SK-N-SH (cell line): ENCODE data around the gene HPCAL4. TPM values are rescaled to one million over a fixed set of nuclear protein-coding genes. Genes with fewer than 3 reads are reported as not detected.

Source experiments
- CTCF ChIA-PET: fragments of 300-600, 350-600 bp; formaldehyde crosslinking; extraction: SDS; loops from one replicate; lab custom pipeline; 2021; lab: Yijun Ruan, JAX
- POLR2A ChIA-PET: fragments of 350-600 bp; sonication (Branson Sonifier 250); formaldehyde crosslinking; extraction: SDS; loops from one replicate; lab custom pipeline; 2020; ENCODE audit warnings: antibody characterized with exemption, inconsistent platforms; lab: Yijun Ruan, JAX
- DNase-seq: peaks from one replicate; pipeline ENCODE4 v3.0.0; 2012
- H2AFZ ChIP-seq: fragments of 200-600 bp; sonication (generic); 2 replicates; pipeline ENCODE4 v1.8.1; 2016; ENCODE audit warnings: antibody characterized with exemption, mild to moderate bottlenecking, low read depth
- H3F3A ChIP-seq: fragments of 200-600 bp; sonication (generic); replicated peaks from 2 replicates; pipeline ENCODE3; 2016; ENCODE audit warnings: antibody characterized with exemption, mild to moderate bottlenecking; ENCODE audit not compliant: insufficient read depth
- H3K27ac ChIP-seq, 2 experiments: fragments of 200-500 bp in 1 of 2; fragments of 200-600 bp in 1 of 2; sonication (Bioruptor generic) in 1 of 2; sonication (generic), shearing (Covaris generic) in 1 of 2; 2 replicates each; pipeline versions ENCODE4 v1.5.1 to v1.6.1; 2014 to 2016; ENCODE audit warnings: low read depth in 2 of 2, inconsistent platforms in 1 of 2, low read length in 1 of 2, mild to moderate bottlenecking in 1 of 2, mixed read lengths in 1 of 2
- H3K27me3 ChIP-seq: fragments of 200-600 bp; sonication (generic), shearing (Covaris generic); 2 replicates; pipeline ENCODE4 v1.6.1; 2016; ENCODE audit warnings: mixed run types; ENCODE audit not compliant: insufficient read depth
- H3K36me3 ChIP-seq, 2 experiments: fragments of 200-500 bp in 1 of 2; fragments of 200-600 bp in 1 of 2; sonication (Bioruptor generic) in 1 of 2; sonication (generic) in 1 of 2; replicated peaks in 1 of 2; 2 replicates each; pipeline versions ENCODE3 to v1.5.1; 2014 to 2016; ENCODE audit warnings: low read length in 1 of 2, mild to moderate bottlenecking in 1 of 2; ENCODE audit not compliant: insufficient read depth in 2 of 2, control insufficient read depth in 1 of 2
- H3K4me1 ChIP-seq, 2 experiments: fragments of 200-500 bp in 1 of 2; fragments of 200-600 bp in 1 of 2; sonication (Bioruptor generic) in 1 of 2; sonication (generic), shearing (Covaris generic) in 1 of 2; 2 replicates each; pipeline versions ENCODE4 v1.5.1 to v1.6.1; 2014 to 2016; ENCODE audit warnings: low read depth in 1 of 2, low read length in 1 of 2, mixed run types in 1 of 2; ENCODE audit not compliant: insufficient read depth in 2 of 2, control insufficient read depth in 1 of 2
- H3K4me2 ChIP-seq: fragments of 200-600 bp; sonication (generic), shearing (Covaris generic); 2 replicates; pipeline ENCODE4 v1.6.1; 2017; ENCODE audit warnings: mixed run types
- H3K4me3 ChIP-seq, 2 experiments: fragments of 200-500 bp in 1 of 2; fragments of 200-600 bp in 1 of 2; sonication (Bioruptor generic) in 1 of 2; sonication (generic), shearing (Covaris generic) in 1 of 2; 2 replicates each; pipeline versions ENCODE4 v1.5.1 to v1.8.1; 2014 to 2016; ENCODE audit warnings: low read depth in 2 of 2, inconsistent platforms in 1 of 2, low read length in 1 of 2, mild to moderate bottlenecking in 1 of 2, mixed read lengths in 1 of 2, moderate library complexity in 1 of 2
- H3K79me2 ChIP-seq: fragments of 200-600 bp; sonication (generic); 2 replicates; pipeline ENCODE4 v1.8.1; 2017; ENCODE audit warnings: mild to moderate bottlenecking; ENCODE audit not compliant: insufficient read depth
- H3K9ac ChIP-seq: fragments of 200-600 bp; sonication (generic); 2 replicates; pipeline ENCODE4 v1.6.1; 2017; ENCODE audit warnings: mixed run types
- H3K9me2 ChIP-seq: fragments of 200-600 bp; sonication (generic); 2 replicates; pipeline ENCODE4 v1.6.1; 2017; ENCODE audit warnings: mixed run types
- H3K9me3 ChIP-seq: fragments of 200-600 bp; sonication (generic); 2 replicates; pipeline ENCODE4 v1.6.1; 2017; ENCODE audit warnings: mixed run types, mild to moderate bottlenecking, moderate library complexity
- H4K20me1 ChIP-seq: fragments of 200-600 bp; sonication (generic); 2 replicates; pipeline ENCODE4 v1.6.1; 2017; ENCODE audit warnings: mild to moderate bottlenecking, mixed run types; ENCODE audit not compliant: insufficient read depth
- ELF1 ChIP-seq: IDR thresholded peaks from 2 replicates; pipeline ENCODE4 v1.4.0; 2012
- EZH2phosphoT487 ChIP-seq: fragments of 200-600 bp; sonication (generic); IDR thresholded peaks from 2 replicates; pipeline ENCODE4 v1.6.1; 2017; ENCODE audit warnings: low read depth, mixed run types, mild to moderate bottlenecking, antibody characterized with exemption, moderate library complexity, borderline replicate concordance
- FOSL2 ChIP-seq: IDR thresholded peaks from 2 replicates; pipeline ENCODE4 v1.4.0; 2012; ENCODE audit warnings: low read depth, mild to moderate bottlenecking, moderate library complexity, borderline replicate concordance
- FOXM1 ChIP-seq: IDR thresholded peaks from 2 replicates; pipeline ENCODE4 v1.4.0; 2012; ENCODE audit warnings: low read depth, mild to moderate bottlenecking
- NRF1 ChIP-seq: IDR thresholded peaks from 2 replicates; pipeline ENCODE4 v1.6.1; 2012; ENCODE audit warnings: low read depth, mild to moderate bottlenecking, low read length
- PBX3 ChIP-seq: IDR thresholded peaks from 2 replicates; pipeline ENCODE4; 2012
- POLR2AphosphoS5 ChIP-seq: IDR thresholded peaks from 2 replicates; pipeline ENCODE4 v1.6.1; 2012; ENCODE audit warnings: low read depth, low read length
- RFX5 ChIP-seq: IDR thresholded peaks from 2 replicates; pipeline ENCODE4 v1.6.1; 2012; ENCODE audit warnings: mild to moderate bottlenecking, improper control_type of control experiment, low read length
- RXRA ChIP-seq: IDR thresholded peaks from 2 replicates; pipeline ENCODE4 v1.4.0; 2012; ENCODE audit warnings: low read depth, mild to moderate bottlenecking, borderline replicate concordance
- WGBS: methylation state at CpG from one replicate; pipeline ENCODE4 v1.1.6; 2017; ENCODE audit warnings: low lambda C conversion rate; 5-methylcytosine and 5-hydroxymethylcytosine counted together
- polyA plus RNA-seq, 3 experiments: library from polyadenylated mRNA; depleted of rRNA; stranded (reverse); fragments of >200 nt; gene quantifications; 2 replicates each; pipeline ENCODE4 v1.2.3, GENCODE V29; 2012
- TF ChIP-seq, protein P1 (sequence below): fragments of 150-350 bp; IDR thresholded peaks from 2 replicates; pipeline ENCODE4 v1.6.1; 2017; ENCODE audit warnings: antibody characterized with exemption, low read length, low read depth, borderline replicate concordance
- TF ChIP-seq, protein P2 (sequence below): IDR thresholded peaks from 2 replicates; pipeline ENCODE4 v1.4.0; 2012; ENCODE audit warnings: low read depth, borderline replicate concordance
- TF ChIP-seq, protein P3 (sequence below): IDR thresholded peaks from 2 replicates; pipeline ENCODE4 v1.4.0; 2012; ENCODE audit warnings: low read depth, borderline replicate concordance

HPCAL4 gene
- polyA plus RNA-seq, 1 of the 3 experiments (the other 2 are of a cell fraction) = 0.15 TPM

DNA sequence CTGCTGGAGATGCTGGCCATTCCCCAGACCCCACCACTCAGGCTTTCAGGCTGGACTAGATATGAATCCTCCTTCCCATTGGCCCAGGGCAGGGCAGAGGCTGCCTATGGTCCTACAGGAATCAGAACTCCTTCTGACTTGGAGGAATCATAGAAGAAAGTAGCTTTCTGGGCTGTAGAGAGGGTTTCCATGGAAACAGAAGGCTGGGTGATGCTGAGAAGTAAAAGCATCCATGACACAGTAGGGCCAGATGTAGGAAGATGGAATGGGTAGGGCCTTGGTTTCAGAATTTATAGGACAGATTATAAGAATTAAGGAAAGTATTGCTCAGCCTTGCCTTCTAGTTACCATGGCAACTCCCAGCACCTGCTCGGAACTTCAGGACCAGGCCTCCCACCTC, 28.4 kb downstream of the HPCAL4 start:
- Histone ChIP-seq H3K79me2 (no peaks in the 10 kb centered on the region), H3K9me2 (no peaks in the 10 kb centered on the region), H3K4me2 (no peak overlapping the region), H3K27ac (peak overlapping the region in 1 of 2 experiments; percentile 9; a peak in 1 of 4 replicates), H3K9ac (no peak overlapping the region), H3F3A (no peaks in the 10 kb centered on the region), H3K9me3 (no peaks in the 10 kb centered on the region), H2AFZ (no peak overlapping the region), H3K36me3 (no peaks in the 10 kb centered on the region), H3K4me3 (no peak overlapping the region), H4K20me1 (no peaks in the 10 kb centered on the region), H3K4me1 (peaks cover 0 to 46% of the 10 kb centered on the region in 2 experiments; a peak in 2 of 4 replicates), H3K27me3 (peaks cover 9% of the 10 kb centered on the region; the same call in 1 of the 2 replicates)
- CTCF ChIA-PET = interaction anchor here (1.5 kb wide), 1 partner anchor 10 kb away, joined by 4 read pairs; no protein-coding TSS in a partner anchor
- 75% methylated on average over 1 of the region's 1 CpG for WGBS
- no peak for DNase-seq
- POLR2A ChIA-PET = interaction anchor here (1.1 to 1.3 kb wide), 2 partner anchors 9 to 39 kb away, joined by 3 to 7 read pairs; partner anchors contain the start of gene NT5C1A
- TF ChIP-seq POLR2AphosphoS5 = no peak
- TF ChIP-seq RXRA = no peak
- TF ChIP-seq, protein P1, sequence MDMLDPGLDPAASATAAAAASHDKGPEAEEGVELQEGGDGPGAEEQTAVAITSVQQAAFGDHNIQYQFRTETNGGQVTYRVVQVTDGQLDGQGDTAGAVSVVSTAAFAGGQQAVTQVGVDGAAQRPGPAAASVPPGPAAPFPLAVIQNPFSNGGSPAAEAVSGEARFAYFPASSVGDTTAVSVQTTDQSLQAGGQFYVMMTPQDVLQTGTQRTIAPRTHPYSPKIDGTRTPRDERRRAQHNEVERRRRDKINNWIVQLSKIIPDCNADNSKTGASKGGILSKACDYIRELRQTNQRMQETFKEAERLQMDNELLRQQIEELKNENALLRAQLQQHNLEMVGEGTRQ = no peak
- no peak for TF ChIP-seq ELF1
- TF ChIP-seq FOSL2 = no peak
- TF ChIP-seq NRF1 = no peak
- TF ChIP-seq, protein P2, sequence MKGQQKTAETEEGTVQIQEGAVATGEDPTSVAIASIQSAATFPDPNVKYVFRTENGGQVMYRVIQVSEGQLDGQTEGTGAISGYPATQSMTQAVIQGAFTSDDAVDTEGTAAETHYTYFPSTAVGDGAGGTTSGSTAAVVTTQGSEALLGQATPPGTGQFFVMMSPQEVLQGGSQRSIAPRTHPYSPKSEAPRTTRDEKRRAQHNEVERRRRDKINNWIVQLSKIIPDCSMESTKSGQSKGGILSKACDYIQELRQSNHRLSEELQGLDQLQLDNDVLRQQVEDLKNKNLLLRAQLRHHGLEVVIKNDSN = no peak
- no peak for TF ChIP-seq RFX5
- TF ChIP-seq PBX3 = no peak
- TF ChIP-seq, protein P3, sequence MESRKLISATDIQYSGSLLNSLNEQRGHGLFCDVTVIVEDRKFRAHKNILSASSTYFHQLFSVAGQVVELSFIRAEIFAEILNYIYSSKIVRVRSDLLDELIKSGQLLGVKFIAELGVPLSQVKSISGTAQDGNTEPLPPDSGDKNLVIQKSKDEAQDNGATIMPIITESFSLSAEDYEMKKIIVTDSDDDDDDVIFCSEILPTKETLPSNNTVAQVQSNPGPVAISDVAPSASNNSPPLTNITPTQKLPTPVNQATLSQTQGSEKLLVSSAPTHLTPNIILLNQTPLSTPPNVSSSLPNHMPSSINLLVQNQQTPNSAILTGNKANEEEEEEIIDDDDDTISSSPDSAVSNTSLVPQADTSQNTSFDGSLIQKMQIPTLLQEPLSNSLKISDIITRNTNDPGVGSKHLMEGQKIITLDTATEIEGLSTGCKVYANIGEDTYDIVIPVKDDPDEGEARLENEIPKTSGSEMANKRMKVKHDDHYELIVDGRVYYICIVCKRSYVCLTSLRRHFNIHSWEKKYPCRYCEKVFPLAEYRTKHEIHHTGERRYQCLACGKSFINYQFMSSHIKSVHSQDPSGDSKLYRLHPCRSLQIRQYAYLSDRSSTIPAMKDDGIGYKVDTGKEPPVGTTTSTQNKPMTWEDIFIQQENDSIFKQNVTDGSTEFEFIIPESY = no peak
- TF ChIP-seq FOXM1 = no peak
- no peak for TF ChIP-seq EZH2phosphoT487
